ENCODE measurements around the gene SLC34A3.

- TF ChIP-seq CEBPB (IDR thresholded peaks at IDR 0.05) (no peak), YY1 (IDR thresholded peaks at IDR 0.05; ENCODE audit: low read depth) (no peak)
Observed at GRCh38 chr9:137237759-137238726, 7.3 kb downstream of the SLC34A3 start.
